Measurements from ENCODE around the gene C1orf116.

C1orf116 gene

DNA sequence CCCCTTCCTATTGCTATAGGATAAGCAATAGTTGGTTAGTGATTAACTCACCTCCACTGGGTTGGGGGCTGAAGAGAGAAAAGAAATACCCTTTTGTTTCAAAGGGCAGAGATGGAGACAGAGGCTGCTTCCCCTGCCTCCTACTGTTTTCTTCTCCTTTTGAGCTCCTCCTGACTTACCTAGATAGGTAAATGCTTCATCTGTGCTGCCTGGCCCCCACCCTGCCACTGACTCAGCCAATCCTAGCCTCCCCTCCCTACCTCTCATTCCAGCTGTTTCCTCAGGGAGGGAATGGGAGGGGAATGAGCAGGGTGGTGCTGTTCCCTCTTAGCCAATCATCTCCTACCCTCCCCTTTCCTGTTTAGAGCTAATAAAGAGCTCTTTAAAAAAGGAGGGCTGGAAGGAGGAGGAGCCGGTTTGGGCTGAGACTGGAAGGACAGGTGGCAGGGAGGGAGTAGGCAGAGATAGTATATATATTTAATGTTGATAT lies at the start of gene C1orf116:
Gene C1orf116 (minus strand): TSS at position 229 of the 490 bp plus-strand sequence. CDS start 5,158 bp downstream, outside the sequence.
- DNase-seq (ENCODE audit: low read depth in 1 of 2, low spot score in 1 of 2) = no peak

DNA sequence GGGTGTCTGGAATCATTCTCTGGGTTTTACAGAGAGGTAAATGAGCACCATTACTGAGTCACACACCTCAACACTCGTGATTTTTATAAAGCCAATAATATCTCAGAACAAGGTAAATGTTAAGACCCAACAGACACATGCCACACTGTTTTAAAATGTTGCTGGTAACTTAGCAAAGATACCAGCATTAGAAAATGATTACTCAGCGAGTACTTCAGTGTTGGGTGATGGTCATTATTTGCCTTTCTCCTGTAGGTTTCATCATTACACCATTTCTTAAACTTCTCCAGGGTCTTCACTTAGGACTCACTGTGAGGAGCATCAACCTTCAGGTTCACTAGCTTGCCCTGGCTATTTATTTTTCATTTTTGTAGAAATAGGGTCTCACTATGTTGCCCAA lies 49.2 kb upstream of the C1orf116 start:
- no peak for DNase-seq (ENCODE audit: low read depth in 1 of 2, low spot score in 1 of 2)

DNA sequence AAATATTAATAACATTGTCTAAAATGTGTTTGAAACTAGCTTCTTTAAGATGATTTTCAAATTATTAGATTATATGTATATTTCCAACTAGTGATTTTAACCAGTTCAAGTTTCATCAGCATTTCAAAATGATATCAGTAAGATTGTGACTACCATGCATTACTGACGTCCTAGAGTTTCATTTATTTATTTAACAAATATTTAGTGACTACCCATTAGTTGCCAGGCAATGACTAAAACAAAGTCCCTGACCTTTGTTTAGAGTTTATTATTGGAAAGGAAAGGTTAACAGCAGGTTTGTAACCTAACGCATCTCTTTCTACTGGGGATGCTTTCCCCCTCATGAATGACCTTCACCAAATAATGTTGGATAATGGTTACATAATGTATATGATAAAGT lies 48.5 kb upstream of the C1orf116 start:
- DNase-seq (ENCODE audit: low read depth in 1 of 2, low spot score in 1 of 2) = no peak

DNA sequence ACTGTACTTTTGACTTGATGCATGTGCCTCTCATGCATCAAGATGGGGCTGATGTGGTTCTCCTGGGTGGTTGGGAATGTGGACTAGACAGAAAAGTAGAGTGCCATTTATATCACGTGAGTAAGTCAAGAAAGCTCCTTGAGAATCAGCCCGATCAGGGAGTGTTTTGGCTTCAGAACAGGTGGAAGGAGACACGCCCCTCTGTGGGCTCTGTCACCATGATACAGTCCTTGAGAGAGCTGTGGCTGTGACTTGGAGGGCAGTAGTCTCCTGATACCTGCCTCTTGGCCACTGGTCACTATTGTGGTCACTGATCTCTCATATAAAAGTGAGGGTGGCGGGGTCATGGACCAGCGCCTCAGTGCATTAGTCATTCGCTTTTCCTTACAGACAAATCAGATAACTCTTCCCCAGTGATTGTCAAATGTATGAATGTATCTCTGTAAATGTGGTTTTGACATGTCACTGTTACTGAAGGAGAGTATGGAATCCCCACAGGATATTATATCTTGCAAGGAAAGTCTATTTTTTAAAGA lies 47.2 kb upstream of the C1orf116 start:
- no peak for DNase-seq (ENCODE audit: low read depth in 1 of 2, low spot score in 1 of 2)

DNA sequence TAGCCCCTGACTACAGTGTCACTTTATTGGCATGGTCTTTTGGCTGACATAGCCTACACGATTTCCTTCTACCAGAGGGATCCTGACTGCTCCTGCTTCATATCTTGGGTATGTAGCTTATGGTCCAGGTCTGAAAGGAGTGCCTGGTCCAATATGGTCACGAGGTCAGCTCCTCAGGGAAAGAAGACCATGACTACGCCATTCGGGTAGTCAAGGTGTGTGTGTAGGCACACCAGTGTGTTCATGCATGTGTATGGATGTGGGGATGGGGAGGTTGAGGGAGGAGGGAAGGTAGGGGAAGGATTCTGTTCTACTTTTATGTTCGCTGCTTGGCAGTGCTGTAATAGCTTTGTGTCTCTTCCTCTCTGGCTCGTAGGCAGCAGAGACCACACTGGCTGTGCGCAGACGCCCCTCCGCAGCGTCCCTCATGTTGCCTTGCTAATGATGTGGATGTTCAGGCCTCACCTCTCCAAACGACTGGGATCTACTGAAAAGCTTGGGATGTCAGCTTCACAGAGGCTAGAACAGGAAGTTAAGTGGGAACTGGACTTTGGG lies 46.1 kb upstream of the C1orf116 start:
- DNase-seq (ENCODE audit: low read depth in 1 of 2, low spot score in 1 of 2) = no peak

DNA sequence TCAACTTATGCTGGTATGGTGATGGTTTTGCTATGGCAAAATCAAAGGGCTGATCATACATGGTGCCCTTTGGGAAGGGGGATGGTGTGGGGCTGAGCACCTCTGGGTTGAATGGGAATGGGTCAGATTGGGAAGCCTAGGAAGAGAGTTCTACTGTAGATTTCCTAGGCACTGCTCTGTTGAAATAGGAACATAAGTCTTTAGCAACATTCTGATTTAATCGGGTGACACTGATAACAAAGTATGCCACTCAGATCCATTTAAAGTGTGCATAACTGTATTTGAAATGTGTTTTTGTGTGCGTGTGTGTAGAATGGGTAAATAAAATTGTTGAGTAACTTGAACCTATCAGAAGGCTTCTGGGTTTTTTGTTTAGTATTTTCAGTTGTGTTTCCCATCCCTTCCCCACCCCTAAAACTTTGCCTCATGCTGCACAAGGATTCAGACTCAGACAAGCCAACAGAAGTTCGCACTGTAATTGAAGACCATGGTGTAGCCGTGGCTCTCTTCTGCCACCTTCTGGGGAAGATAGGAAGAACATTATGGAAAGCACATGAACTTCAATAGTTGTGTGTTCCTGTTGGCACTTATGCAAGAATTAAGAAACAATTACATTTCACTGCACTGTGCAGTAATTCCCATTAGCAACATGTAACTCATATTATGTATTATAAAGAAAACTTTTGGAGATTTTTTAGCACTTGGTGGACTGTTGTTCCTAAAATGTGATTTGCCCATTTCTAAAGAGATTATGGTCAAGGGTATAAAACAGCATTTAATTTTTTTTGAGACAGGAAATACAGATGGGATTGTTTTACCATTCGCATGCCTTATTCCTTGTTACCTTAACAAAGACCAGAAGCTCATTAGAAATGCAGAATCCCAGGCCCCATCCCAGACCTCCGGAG lies 45.2 kb upstream of the C1orf116 start:
- DNase-seq (ENCODE audit: low read depth in 1 of 2, low spot score in 1 of 2) = peak; percentile 20 to 67

DNA sequence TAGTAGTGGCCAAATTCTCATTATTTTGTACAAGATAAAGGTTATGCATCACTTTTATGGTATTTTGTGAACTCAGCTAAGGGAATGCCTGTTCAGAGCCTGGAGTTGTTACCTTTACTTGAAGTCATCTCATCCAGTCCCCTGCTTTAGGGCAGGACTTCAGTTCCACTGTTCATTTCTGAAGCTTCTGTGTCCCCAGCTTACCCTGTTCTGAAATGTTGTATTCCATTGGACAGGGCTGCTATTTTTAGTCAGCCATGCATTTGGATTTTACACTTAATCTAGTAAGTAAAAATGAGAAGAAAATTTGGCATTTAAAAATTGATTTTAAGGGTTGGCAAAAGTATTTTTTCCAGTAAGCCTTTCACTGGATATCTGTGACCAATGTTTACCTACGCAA lies 44.5 kb upstream of the C1orf116 start:
- DNase-seq (ENCODE audit: low read depth in 1 of 2, low spot score in 1 of 2) = no peak

DNA sequence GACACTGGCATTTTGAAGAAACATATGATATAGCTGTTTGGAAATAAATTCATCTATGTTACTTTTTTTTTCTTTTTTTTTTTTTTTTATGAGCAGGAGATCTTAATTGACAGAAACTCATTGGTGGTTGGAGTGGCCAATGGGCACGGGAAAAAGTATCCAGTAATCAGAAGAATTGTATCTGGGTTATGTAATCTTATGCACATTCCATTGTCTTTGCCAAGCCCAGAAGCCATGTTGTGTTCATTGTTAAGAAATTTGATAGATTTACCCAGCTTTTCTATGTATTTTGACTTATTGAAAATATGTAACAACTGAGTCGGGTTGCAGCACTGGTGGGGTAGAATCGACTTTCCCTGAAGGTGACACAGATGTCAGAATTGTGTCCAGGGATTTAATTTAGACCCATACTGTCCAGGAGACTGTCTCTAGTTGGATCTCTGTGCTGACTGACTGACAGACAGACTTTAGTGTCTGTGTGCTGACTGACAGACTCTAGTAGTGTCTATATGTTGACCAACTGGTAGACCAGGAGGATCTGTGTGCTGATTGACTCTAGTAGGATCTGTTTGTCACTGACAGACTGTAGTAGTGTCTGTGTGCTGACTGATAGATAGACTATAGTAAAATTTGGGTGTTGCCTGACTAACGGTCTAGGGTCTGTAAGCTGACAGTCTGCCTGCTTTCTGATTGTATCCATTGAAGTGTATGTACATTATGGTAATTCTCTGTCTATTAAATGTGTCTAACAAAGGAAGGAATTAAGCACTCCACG lies 43.8 kb upstream of the C1orf116 start:
- no peak for DNase-seq (ENCODE audit: low read depth in 1 of 2, low spot score in 1 of 2)

DNA sequence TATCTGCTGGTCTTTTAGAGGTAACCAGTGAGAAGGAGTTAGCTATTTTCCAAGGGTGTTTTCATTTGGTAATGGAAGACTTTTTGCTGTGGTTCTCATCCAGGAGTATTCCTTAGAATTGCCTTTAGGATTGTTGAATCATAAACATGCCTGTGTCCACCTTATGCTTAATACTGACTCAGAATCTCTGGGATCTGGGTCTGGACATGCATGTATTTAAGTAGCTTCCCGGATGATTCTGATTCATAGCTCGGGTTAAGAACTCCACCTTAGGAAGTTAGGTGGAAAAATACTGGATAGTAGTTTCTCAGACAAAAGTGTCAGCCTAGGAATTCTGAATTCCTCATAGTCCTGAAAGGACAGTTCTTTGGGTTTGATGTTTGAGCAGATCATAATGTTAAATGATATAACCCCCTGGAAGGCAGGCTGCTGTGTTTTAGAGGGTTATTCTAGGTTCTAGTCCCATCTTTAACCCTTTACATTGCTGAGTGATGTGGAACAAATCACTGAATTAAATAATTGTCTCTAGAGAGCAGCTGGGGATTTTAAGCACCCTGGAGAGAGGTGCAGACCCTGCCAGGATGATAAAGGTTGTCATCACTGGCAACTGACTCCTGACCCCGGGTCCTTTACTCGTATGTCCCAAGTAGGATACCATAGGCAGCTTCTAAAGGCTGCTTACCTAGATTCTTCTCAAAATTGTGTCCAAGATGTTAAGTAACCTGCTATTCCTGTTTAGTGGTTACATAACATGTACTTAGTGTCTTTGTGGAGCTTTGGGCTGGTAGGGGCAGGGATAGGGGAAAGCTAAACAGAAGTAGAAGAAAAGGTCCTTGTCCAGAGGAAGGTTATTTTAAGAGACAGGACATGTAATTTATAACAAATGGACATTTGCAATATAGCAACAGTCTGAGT lies 41.6 kb upstream of the C1orf116 start:
- DNase-seq (ENCODE audit: low read depth in 1 of 2, low spot score in 1 of 2) = no peak

DNA sequence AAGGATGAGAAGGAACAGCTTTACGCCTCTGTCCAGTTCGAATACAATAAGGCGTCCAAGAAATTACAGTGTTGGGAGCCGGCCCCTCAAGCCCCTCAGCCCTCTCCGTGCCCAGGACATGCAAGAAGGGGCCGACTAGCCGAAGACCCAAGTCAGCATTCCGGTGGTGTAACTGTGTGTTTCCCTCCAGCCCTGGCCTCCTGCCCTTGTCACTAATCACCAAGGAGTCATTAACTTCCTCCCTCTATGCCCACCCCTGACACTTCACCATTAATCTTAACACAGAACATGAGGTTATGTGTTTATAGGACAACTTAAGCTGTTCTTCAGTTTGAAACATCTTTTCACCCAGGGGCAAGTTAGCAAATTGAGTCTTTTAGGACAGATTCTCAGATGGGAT lies 39.7 kb upstream of the C1orf116 start:
- no peak for DNase-seq (ENCODE audit: low read depth in 1 of 2, low spot score in 1 of 2)

DNA sequence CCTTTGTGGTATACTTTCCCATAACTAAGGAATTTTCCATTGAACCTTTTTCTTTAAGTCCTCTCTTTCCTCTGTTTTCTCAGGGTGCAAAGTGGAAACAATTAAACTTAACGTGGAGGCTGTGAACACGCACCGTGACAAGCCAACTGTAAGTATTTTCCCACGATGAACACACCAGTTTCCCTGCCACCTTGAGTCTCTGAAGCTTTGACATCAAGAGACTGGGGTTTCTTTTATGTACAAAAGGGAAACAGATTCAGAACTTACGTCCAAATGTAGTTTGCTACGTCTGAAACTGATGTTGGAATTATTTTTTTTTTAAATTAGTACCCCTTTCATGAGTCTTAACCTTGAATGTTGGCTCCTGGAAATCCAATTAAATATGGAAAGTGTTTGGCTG lies 38.9 kb upstream of the C1orf116 start:
- no peak for DNase-seq (ENCODE audit: low read depth in 1 of 2, low spot score in 1 of 2)

DNA sequence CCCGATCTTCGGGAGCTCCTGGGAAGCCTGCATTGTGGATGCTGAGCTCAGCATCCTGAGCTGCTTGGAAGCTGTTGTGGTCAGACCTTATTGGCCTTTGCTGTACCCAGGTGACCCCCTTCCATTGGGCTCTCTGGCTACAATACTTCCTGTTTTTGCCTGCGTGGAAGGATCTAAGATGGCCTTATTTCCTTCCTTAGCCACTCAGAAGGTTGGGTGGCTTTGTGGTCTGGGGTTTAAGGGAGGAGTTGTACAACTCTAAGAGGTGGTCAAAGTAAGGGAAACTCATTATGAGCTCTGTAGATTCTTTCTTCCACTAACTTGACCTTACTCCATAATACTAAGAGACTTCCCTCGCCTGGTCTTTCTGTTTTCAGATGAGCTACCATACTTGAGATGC lies 38.3 kb upstream of the C1orf116 start:
- DNase-seq (ENCODE audit: low read depth in 1 of 2, low spot score in 1 of 2) = no peak

DNA sequence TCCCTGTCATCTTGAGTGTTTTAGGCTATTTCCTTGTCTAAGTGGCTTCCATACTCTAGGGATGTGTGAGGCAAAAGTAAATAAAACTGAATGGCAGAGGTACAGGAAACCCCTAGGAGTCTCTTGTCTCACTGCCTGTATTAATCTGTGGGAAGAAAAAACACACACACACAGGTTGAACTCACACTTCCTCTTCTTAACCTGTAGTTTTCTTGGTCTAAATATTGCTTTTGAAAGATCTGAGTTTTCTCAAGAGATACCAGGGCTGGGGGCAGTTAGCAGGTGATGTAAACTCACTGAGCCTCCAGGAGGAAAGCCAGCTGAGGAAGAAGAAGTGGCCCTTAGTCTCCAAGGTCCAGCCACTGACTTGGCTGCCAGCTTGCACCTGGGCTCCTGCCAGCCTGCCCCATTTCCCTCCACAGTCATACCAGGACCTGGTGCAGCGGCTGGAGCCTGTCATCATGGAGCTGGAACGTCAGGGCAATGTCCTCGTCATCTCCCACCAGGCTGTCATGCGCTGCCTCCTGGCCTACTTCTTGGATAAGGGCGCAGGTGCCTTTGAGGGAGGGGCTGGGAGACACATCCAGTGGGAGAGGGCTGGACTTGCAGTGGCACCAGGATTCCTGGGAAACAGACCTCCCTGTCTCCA lies 37.4 kb upstream of the C1orf116 start:
- DNase-seq (ENCODE audit: low read depth in 1 of 2, low spot score in 1 of 2) = no peak

DNA sequence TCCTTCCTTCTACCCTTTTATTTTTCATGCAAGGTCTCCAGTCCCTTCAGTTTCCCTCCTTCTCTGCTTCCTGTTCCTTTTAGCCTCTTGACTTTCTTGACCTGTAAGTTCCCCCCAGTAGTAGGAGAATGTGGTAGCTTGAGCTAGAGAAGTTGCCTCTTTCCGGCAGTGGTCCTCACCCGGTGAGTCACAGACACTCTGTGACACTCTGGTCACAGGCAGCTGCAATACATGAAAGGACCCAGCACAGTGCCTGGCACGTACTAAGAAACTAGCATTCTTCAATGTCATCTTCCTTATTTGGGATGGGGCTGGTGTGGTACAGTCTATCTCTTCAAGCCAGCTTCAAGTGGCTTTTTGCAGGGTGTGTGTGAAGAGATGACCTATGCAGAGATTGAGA lies 36.5 kb upstream of the C1orf116 start:
- no peak for DNase-seq (ENCODE audit: low read depth in 1 of 2, low spot score in 1 of 2)

DNA sequence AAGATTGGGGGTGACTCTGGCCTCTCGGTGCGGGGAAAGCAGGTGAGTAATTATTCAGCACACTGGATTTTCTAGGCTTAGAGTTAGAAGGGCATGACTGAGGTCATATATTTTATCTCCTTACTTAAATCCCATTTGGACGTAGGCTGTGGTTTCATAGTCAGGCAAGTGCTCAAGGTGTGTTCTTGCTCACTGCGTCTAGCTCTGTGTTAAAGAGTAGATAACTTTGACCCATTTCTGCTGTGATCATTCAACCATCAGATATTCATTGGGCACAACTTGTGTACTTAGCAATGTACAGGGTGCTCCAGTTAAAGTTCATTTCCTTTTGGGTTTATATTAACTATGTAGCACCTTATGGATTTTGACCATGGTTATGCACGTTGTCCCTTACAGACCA lies 35.1 kb upstream of the C1orf116 start:
- DNase-seq (ENCODE audit: low read depth in 1 of 2, low spot score in 1 of 2) = no peak

DNA sequence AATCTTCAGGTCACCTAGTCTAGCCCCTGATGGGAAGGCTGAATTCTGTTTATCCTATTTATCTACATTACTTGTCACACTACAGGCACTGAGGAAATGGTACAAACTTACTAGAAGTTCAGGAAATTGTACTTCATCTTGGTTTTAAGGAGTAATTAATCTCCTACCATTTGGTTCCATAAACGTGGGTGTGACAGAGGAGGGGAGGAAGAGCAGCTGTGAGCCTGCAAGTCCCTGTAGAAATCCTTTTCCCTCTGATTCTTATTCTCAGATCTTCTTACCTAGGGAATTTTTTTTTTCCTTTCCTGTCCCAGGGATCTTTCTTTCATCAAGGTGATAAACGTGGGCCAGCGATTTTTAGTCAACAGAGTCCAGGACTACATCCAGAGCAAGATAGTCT lies 34.6 kb upstream of the C1orf116 start:
- DNase-seq (ENCODE audit: low read depth in 1 of 2, low spot score in 1 of 2) = no peak

DNA sequence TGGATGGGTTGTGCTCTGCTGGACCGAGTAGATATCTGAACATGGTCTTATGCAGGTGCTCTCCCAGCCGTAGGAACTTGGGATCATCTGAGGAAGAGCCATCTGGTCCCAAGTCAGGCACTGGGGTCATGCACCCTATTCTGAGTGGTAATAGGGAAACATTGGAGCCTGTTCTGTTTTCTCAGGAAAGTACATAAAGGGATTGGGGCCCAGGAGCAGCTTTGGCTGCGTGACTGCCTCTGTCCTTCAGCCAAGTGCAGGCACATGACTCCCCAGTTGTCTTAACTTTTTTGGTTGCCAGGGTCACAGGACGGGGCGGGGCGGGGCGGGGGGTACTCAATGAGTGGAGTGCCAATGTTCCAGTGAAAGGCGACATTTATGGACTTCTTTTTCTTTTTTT lies 32.0 kb upstream of the C1orf116 start:
- DNase-seq (ENCODE audit: low read depth in 1 of 2, low spot score in 1 of 2) = no peak

DNA sequence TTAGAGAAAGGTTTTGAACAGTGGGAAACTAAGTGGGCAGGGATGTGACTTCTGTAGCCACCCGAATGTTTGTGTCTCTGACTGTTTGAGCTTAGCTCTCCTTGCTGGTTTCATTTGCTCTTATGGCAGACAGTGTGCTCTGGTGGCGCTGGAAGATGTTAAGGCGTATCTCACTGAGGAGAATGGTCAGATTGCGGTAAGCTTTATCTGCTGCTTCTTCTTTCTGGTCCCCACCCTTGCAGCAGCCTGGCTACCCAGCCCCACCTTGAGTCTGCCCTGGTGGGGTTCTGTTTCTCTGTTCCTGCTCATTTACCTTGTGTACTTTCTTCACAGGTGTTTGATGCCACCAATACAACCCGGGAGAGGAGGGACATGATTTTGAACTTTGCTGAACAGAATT lies 30.5 kb upstream of the C1orf116 start:
- DNase-seq (ENCODE audit: low read depth in 1 of 2, low spot score in 1 of 2) = no peak

DNA sequence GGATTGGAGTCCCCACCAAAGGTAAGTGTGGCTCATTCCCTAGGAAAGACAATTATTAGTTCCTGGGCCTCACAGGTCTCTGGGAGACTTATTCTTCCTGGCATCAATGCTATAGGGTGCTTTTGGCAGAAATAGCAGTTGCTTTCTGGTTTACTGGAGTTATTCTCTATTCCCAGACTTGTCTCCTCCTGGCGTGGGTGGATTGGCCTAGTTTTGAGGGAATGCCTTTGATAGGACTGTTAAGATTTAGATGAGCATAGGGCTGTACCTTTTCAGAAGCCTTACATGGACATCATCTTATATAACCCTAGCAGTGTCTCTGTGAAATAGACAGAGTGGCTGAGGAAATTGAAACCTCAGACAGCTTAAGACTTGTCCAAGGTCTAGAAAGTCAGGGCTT lies 29.5 kb upstream of the C1orf116 start:
- no peak for DNase-seq (ENCODE audit: low read depth in 1 of 2, low spot score in 1 of 2)

DNA sequence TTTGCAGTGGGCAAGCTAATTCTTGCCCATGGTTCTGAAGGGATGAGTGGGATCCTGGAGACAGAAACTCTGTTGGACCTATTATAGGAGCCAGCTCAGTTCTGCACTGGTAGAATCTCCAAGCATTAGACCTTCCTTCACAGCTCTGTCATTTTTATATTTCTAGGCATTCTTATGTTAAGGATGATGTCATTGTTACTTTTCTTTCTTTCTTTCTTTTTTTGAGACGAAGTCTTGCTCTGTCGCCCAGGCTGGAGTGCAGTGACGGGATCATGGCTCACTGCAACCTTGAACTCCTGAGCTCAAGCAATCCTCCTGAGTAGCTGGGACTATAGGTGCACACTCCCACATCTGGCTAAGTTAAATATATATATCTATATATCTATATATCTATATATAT lies 28.0 kb upstream of the C1orf116 start:
- DNase-seq (ENCODE audit: low read depth in 1 of 2, low spot score in 1 of 2) = no peak

Measured in activated CD4-positive, alpha-beta T cell treated with anti-CD3 and anti-CD28 coated beads, Interleukin-2, amount 50 U/mL, for 24 hours (primary cell).